HG03280 (cell line): Measurements from ENCODE around the gene BOD1L1.

ENCODE experiments used
- ATAC-seq: cut with Tn5 transposase; IDR thresholded peaks from one replicate; pipeline ENCODE4 v1.9.1; 2021; ENCODE audit warnings: mild to moderate bottlenecking, moderate library complexity; ENCODE audit not compliant: unreplicated experiment

The BOD1L1 gene

GRCh38 chr4:13626492-13627177 is 890 bp downstream of the BOD1L1 start:
- ATAC-seq = no peak

- no peak for ATAC-seq
Measured at GRCh38 chr4:13618212-13618806, 9.2 kb downstream of the BOD1L1 start.

- ATAC-seq = no peak
Measured at GRCh38 chr4:13617801-13618200, 9.7 kb downstream of the BOD1L1 start.

GRCh38 chr4:13616597-13616996 is 10.9 kb downstream of the BOD1L1 start:
- ATAC-seq = no peak

- peak; percentile 35 for ATAC-seq
Measured at GRCh38 chr4:13615161-13615560, 12.4 kb downstream of the BOD1L1 start.

GRCh38 chr4:13612569-13612968 is 15.0 kb downstream of the BOD1L1 start:
- no peak for ATAC-seq

- peak; percentile 94 for ATAC-seq
Measured at GRCh38 chr4:13611283-13611842, 16.2 kb downstream of the BOD1L1 start.

GRCh38 chr4:13605330-13605729 is 22.2 kb downstream of the BOD1L1 start:
- ATAC-seq = no peak

GRCh38 chr4:13601848-13602247 is 25.7 kb downstream of the BOD1L1 start:
- no peak for ATAC-seq

GRCh38 chr4:13601048-13601447 is 26.5 kb downstream of the BOD1L1 start:
- peak; percentile 52 for ATAC-seq

GRCh38 chr4:13599159-13599558 is 28.4 kb downstream of the BOD1L1 start:
- ATAC-seq = no peak

- ATAC-seq = no peak
Measured at GRCh38 chr4:13597604-13598003, 29.9 kb downstream of the BOD1L1 start.

- no peak for ATAC-seq
Measured at GRCh38 chr4:13597141-13597540, 30.4 kb downstream of the BOD1L1 start.

GRCh38 chr4:13592220-13592619 is 35.3 kb downstream of the BOD1L1 start:
- no peak for ATAC-seq

- ATAC-seq = no peak
Measured at GRCh38 chr4:13590766-13591165, 36.8 kb downstream of the BOD1L1 start.

- ATAC-seq = no peak
Measured at GRCh38 chr4:13588954-13589353, 38.6 kb downstream of the BOD1L1 start.

GRCh38 chr4:13584481-13584880 is 43.0 kb downstream of the BOD1L1 start:
- ATAC-seq = no peak

GRCh38 chr4:13580036-13580435 is 47.5 kb downstream of the BOD1L1 start:
- ATAC-seq = no peak

GRCh38 chr4:13577660-13578059 is 49.9 kb downstream of the BOD1L1 start:
- ATAC-seq = no peak

- ATAC-seq = no peak
Measured at GRCh38 chr4:13570916-13571315, 56.6 kb downstream of the BOD1L1 start.

- no peak for ATAC-seq
Measured at GRCh38 chr4:13567125-13567524, 60.4 kb downstream of the BOD1L1 start.

- ATAC-seq = no peak
Measured at GRCh38 chr4:13562876-13563275, 64.6 kb downstream of the BOD1L1 start.
